ENCODE results near the gene F2RL3. TPM values are rescaled to one million over a fixed set of nuclear protein-coding genes. Genes with fewer than 3 reads are reported as not detected.

Gene F2RL3
- total and polyA plus RNA-seq, 9 of the 15 experiments (the other 6 are each of a cell fraction or from before 2014, with no cell fraction given), result 1.4 to 27.6 (median 11.9) TPM

- DNase-seq (ENCODE audit: extremely low read depth in 1 of 4, low spot score in 3 of 4) (no peak), ATAC-seq (no peak), FAIRE-seq (no peak)
- Histone ChIP-seq H3K4me3 (no peak overlapping the region), H3K79me2 (ENCODE audit: control insufficient read depth, insufficient read depth, low read length) (no peaks in the 10 kb centered on the region), H3K27ac (ENCODE audit: extremely low read depth, low read depth, low read length) (no peak overlapping the region), H3K9ac (ENCODE audit: insufficient read depth in 1 of 2, low read depth in 2 of 2, low read length in 2 of 2) (no peak overlapping the region), H3K9me1 (ENCODE audit: control insufficient read depth, insufficient read depth, low read length) (no peaks in the 10 kb centered on the region), H2AFZ (ENCODE audit: low read depth, low read length) (no peak overlapping the region), H3K36me3 (ENCODE audit: control insufficient read depth, insufficient read depth, low read length) (no peaks in the 10 kb centered on the region), H3K27me3 (ENCODE audit: control insufficient read depth in 2 of 2, insufficient read depth in 2 of 2, low read length in 2 of 2) (peaks cover 4 to 26% of the 10 kb centered on the region in 2 experiments; a peak in 4 of 5 replicates), H3K4me1 (replicated peaks in 1 of 2; ENCODE audit: control insufficient read depth in 2 of 2, insufficient read depth in 2 of 2, low read length in 2 of 2) (peaks cover 0 to 4% of the 10 kb centered on the region in 2 experiments; a peak in 2 of 5 replicates), H3K4me2 (ENCODE audit: insufficient read depth, low read length) (no peak overlapping the region), H3K9me3 (replicated peaks; ENCODE audit: control insufficient read depth, insufficient read depth, low read depth, low read length) (peaks cover 10% of the 10 kb centered on the region), H4K20me1 (replicated peaks; ENCODE audit: control insufficient read depth, insufficient read depth, low read length) (no peaks in the 10 kb centered on the region)
- POLR2A ChIA-PET, result no interaction called here
- BruUV-seq (replicated peaks), result no TSS peak
- CTCF ChIA-PET (ENCODE audit: low intra/inter-chr PET ratio), result no interaction called here
- 0% methylated on average over 4 of the region's 4 CpGs for WGBS (ENCODE audit: insufficient coverage, low coverage, missing lambda C conversion rate)
- TF ChIP-seq DDX20 (tag; IDR thresholded peaks at IDR 0.05; ENCODE audit: low read depth) (no peak), NFIX (CRISPR knock-in tag; IDR thresholded peaks at IDR 0.05; ENCODE audit: low read depth) (no peak), NFYB (IDR thresholded peaks at IDR 0.05; ENCODE audit: extremely low read depth, insufficient read length) (no peak), NBN (IDR thresholded peaks at IDR 0.05; ENCODE audit: low read depth) (no peak), ETV6 (IDR thresholded peaks at IDR 0.05; ENCODE audit: borderline replicate concordance in 1 of 2, low read depth in 2 of 2, low read length in 1 of 2) (no peak), ETV6 (CRISPR knock-in tag; IDR thresholded peaks at IDR 0.05; ENCODE audit: borderline replicate concordance) (no peak), ZFP1 (CRISPR knock-in tag; IDR thresholded peaks at IDR 0.05) (peak; percentile 82), TRIM28 (IDR thresholded peaks at IDR 0.05) (peak; percentile 44; the same call in 1 of the 2 replicates), ZNF41 (CRISPR knock-in tag; conservative IDR thresholded peaks at IDR 0.05) (no peak), ZNF780A (CRISPR knock-in tag; IDR thresholded peaks at IDR 0.05) (no peak), CEBPG (CRISPR knock-in tag; IDR thresholded peaks at IDR 0.05) (no peak), CEBPG (tag; conservative IDR thresholded peaks at IDR 0.05 in 1 of 2, IDR thresholded peaks at IDR 0.05 in 1 of 2) (no peak)
- intact Hi-C loops (cut with micrococcal nuclease), result no loop called here
- in situ Hi-C loops (cut with MboI), result no loop called here
Observed at GRCh38 chr19:16912780-16913179, 24.0 kb downstream of the F2RL3 start.
